Choroid plexus epithelial cell (primary cell): ENCODE measurements around the gene USP37.
A peak's percentile ranks its signal among the peaks of the same experiment; 100 is the strongest.

Source experiments
- DNase-seq: peaks from one replicate; pipeline ENCODE4 v3.0.0-alpha.2; 2010; ENCODE audit warnings: low read depth
- H3K4me3 ChIP-seq: 2 replicates; pipeline ENCODE4 v1.5.1; 2011; ENCODE audit warnings: low read depth, mild to moderate bottlenecking, control low read depth, low read length, moderate library complexity
- CTCF ChIP-seq: conservative IDR thresholded peaks from 2 replicates; pipeline ENCODE4 v1.5.1; 2011; ENCODE audit warnings: low read depth, mild to moderate bottlenecking, control low read depth, inconsistent platforms, low read length, moderate library complexity

USP37 gene

GRCh38 chr2:218405746-218406208 lies 162.4 kb downstream of the USP37 start:
- TF ChIP-seq CTCF: no peak
- no peak for DNase-seq
- H3K4me3 ChIP-seq: peak overlapping the region; percentile 52

- peak overlapping the region; percentile 52 for H3K4me3 ChIP-seq
- no peak for TF ChIP-seq CTCF
- no peak for DNase-seq
Observed at GRCh38 chr2:218405086-218405745, 162.9 kb downstream of the USP37 start.

GRCh38 chr2:218404351-218405085 lies 163.6 kb downstream of the USP37 start:
- no peak for TF ChIP-seq CTCF
- no peak for DNase-seq
- no peak overlapping the region for H3K4me3 ChIP-seq

- no peak overlapping the region for H3K4me3 ChIP-seq
- TF ChIP-seq CTCF: no peak
- DNase-seq: no peak
Observed at GRCh38 chr2:218403810-218404209, 164.3 kb downstream of the USP37 start.

- no peak overlapping the region for H3K4me3 ChIP-seq
- no peak for TF ChIP-seq CTCF
- DNase-seq: no peak
Observed at GRCh38 chr2:218402911-218403411, 165.2 kb downstream of the USP37 start.

GRCh38 chr2:218402491-218402901 lies 165.7 kb downstream of the USP37 start:
- H3K4me3 ChIP-seq: no peak overlapping the region
- no peak for DNase-seq

More at GRCh38 chr2:218402491-218402901, 165.7 kb downstream of the USP37 start:
- TF ChIP-seq CTCF: no peak
